HepG2 (cell line): ENCODE results near the gene LIME1. TPM values are rescaled to one million over a fixed set of nuclear protein-coding genes. Genes with fewer than 3 reads are reported as not detected.

Source experiments
- ATF2 ChIP-seq: sonication (generic); formaldehyde crosslinking; IDR thresholded peaks from 2 replicates; pipeline ENCODE4 v1.4.0; 2020; ENCODE audit warnings: missing genetic modification reagents
- ATF7 ChIP-seq, 2 experiments: fragments of 450-650 bp in 1 of 2; sonication (generic) in 1 of 2; formaldehyde crosslinking in 1 of 2; IDR thresholded peaks; 2 replicates each; pipeline versions ENCODE4 v1.4.0 to v1.6.1; 2016 to 2020; ENCODE audit warnings: antibody characterized with exemption in 1 of 2, mild to moderate bottlenecking in 1 of 2, missing genetic modification reagents in 1 of 2
- CEBPG ChIP-seq: IDR thresholded peaks from 2 replicates; pipeline ENCODE4 v1.6.1; 2016
- CHCHD3 ChIP-seq: sonication (generic); formaldehyde crosslinking; IDR thresholded peaks from 2 replicates; pipeline ENCODE4 v1.8.0; 2022; ENCODE audit warnings: mild to moderate bottlenecking, missing genetic modification reagents, moderate library complexity
- FOXK1 ChIP-seq: sonication (generic); formaldehyde crosslinking; IDR thresholded peaks from 2 replicates; pipeline ENCODE4 v1.4.0; 2020; ENCODE audit warnings: low read depth, missing genetic modification reagents, borderline replicate concordance
- GTF3A ChIP-seq: sonication (generic); formaldehyde crosslinking; conservative IDR thresholded peaks from 2 replicates; pipeline ENCODE4 v1.4.0; 2020; ENCODE audit warnings: mild to moderate bottlenecking, missing genetic modification reagents
- MEIS1 ChIP-seq: sonication (generic); formaldehyde crosslinking; IDR thresholded peaks from 2 replicates; pipeline ENCODE4 v1.9.0; 2021; ENCODE audit warnings: mild to moderate bottlenecking, missing genetic modification reagents, moderate library complexity, borderline replicate concordance
- NCOR1 ChIP-seq: fragments of 200-600 bp; sonication (generic); IDR thresholded peaks from 2 replicates; pipeline ENCODE4 v1.7.0; 2017; ENCODE audit warnings: antibody characterized with exemption, low read length, borderline replicate concordance
- NR2C2 ChIP-seq: sonication (generic); formaldehyde crosslinking; IDR thresholded peaks from 2 replicates; pipeline ENCODE4 v1.4.0; 2020; ENCODE audit warnings: missing genetic modification reagents, mild to moderate bottlenecking, moderate library complexity, borderline replicate concordance
- PHF21A ChIP-seq: sonication (generic); formaldehyde crosslinking; IDR thresholded peaks from 2 replicates; pipeline ENCODE4 v1.5.0; 2020; ENCODE audit warnings: mild to moderate bottlenecking, missing genetic modification reagents
- SIX4 ChIP-seq: sonication (generic); formaldehyde crosslinking; IDR thresholded peaks from 2 replicates; pipeline ENCODE4 v1.4.0; 2020; ENCODE audit warnings: missing genetic modification reagents
- SMARCE1 ChIP-seq: fragments of 450-650 bp; IDR thresholded peaks from 2 replicates; pipeline ENCODE4 v1.6.1; 2017; ENCODE audit warnings: borderline replicate concordance
- SSRP1 ChIP-seq: IDR thresholded peaks from 2 replicates; pipeline ENCODE4 v1.6.1; 2016; ENCODE audit warnings: control low read depth
- ZBTB44 ChIP-seq: sonication (generic); formaldehyde crosslinking; IDR thresholded peaks from 2 replicates; pipeline ENCODE4 v1.4.0; 2020; ENCODE audit warnings: missing genetic modification reagents
- ZFP90 ChIP-seq: sonication (generic); formaldehyde crosslinking; IDR thresholded peaks from 2 replicates; pipeline ENCODE4 v1.8.0; 2022; ENCODE audit warnings: missing genetic modification reagents, mild to moderate bottlenecking, inconsistent platforms, borderline replicate concordance
- ZNF383 ChIP-seq: sonication (generic); formaldehyde crosslinking; IDR thresholded peaks from 2 replicates; pipeline ENCODE4 v1.4.0; 2020; ENCODE audit warnings: missing genetic modification reagents, mild to moderate bottlenecking, borderline replicate concordance
- ZNF503 ChIP-seq: sonication (generic); formaldehyde crosslinking; IDR thresholded peaks from 2 replicates; pipeline ENCODE4 v1.4.0; 2020; ENCODE audit warnings: missing genetic modification reagents
- ZNF597 ChIP-seq: sonication (generic); formaldehyde crosslinking; IDR thresholded peaks from 2 replicates; pipeline ENCODE4 v1.5.0; 2020; ENCODE audit warnings: missing genetic modification reagents
- ZNF652 ChIP-seq: IDR thresholded peaks from 2 replicates; pipeline ENCODE4 v1.6.1; 2016; ENCODE audit warnings: low read depth, borderline replicate concordance
- ZNF747 ChIP-seq: sonication (generic); formaldehyde crosslinking; IDR thresholded peaks from 2 replicates; pipeline ENCODE4 v1.8.1; 2023; ENCODE audit warnings: missing genetic modification reagents, mild to moderate bottlenecking, borderline replicate concordance
- polyA plus RNA-seq, 8 experiments: library from polyadenylated mRNA; depleted of rRNA in 3 of 8; stranded (reverse) in 7 of 8; unstranded in 1 of 8; fragments of >200 nt; fragmentation: Illumina TruSeq in 4 of 8; extraction: Trizol in 4 of 8; gene quantifications; 2 replicates each; pipeline versions ENCODE4 v1.2.1 to v1.2.3, GENCODE V29; 2011 to 2016; ENCODE audit warnings: low read depth in 4 of 8, missing spikeins in 1 of 8, mixed read lengths in 1 of 8; ENCODE audit not compliant: insufficient read depth in 1 of 8
- total RNA-seq, 5 experiments: library from RNA; depleted of rRNA; stranded (reverse); fragments of >200 nt; fragmentation: Illumina TruSeq; extraction: Trizol; gene quantifications; 2 replicates each; pipeline ENCODE4 v1.2.3, GENCODE V29; 2016; ENCODE audit warnings: low read depth in 1 of 5

LIME1 gene
- total and polyA plus RNA-seq, 2 of the 13 experiments (the other 11 are each of a cell fraction or from before 2014, with no cell fraction given): 13.0 to 61.5 TPM

- peak; percentile 98; the same call in 1 of the 2 replicates for TF ChIP-seq ZNF597 (CRISPR knock-in tag)
- peak; percentile 89; the same call in 1 of the 2 replicates for TF ChIP-seq ZFP90 (CRISPR knock-in tag)
- TF ChIP-seq NCOR1: peak; percentile 72; the same call in 1 of the 2 replicates
- TF ChIP-seq CEBPG: 0 out of 2 replicates have a peak, but pooled peaks have one; percentile 24
- no peak for TF ChIP-seq SSRP1 (CRISPR knock-in tag)
- TF ChIP-seq SIX4 (CRISPR knock-in tag): 0 out of 2 replicates have a peak, but pooled peaks have one; percentile 11
- no peak; the same call in 1 of the 2 replicates for TF ChIP-seq MEIS1 (CRISPR knock-in tag)
- peak; percentile 94 for TF ChIP-seq ATF2 (CRISPR knock-in tag)
- TF ChIP-seq FOXK1 (CRISPR knock-in tag): peak; percentile 97
- TF ChIP-seq ZBTB44 (CRISPR knock-in tag): peak; percentile 68; the same call in 1 of the 2 replicates
- no peak for TF ChIP-seq ZNF383
- TF ChIP-seq CHCHD3: peak; percentile 88; the same call in 1 of the 2 replicates
- TF ChIP-seq ZNF747: peak; percentile 96
- TF ChIP-seq NR2C2 (CRISPR knock-in tag): peak; percentile 100
- no peak; the same call in 1 of the 2 replicates for TF ChIP-seq GTF3A (CRISPR knock-in tag)
- peak; percentile 95 for TF ChIP-seq PHF21A (CRISPR knock-in tag)
- no peak for TF ChIP-seq ATF7 (IDR thresholded peaks at IDR 0.05)
- TF ChIP-seq ATF7 (CRISPR knock-in tag; IDR thresholded peaks at IDR 0.05): peak; percentile 91
- TF ChIP-seq ZNF503 (CRISPR knock-in tag): peak; percentile 93
- TF ChIP-seq ZNF652: no peak
- TF ChIP-seq SMARCE1: no peak
Measured at GRCh38 chr20:63707558-63708300, 28.7 kb upstream of the LIME1 start, which contains the start of the genes ARFRP1 and ZGPAT (continued).
